H9 (cell line): ENCODE results near the gene SPDYA. TPM values are rescaled to one million over a fixed set of nuclear protein-coding genes. Genes with fewer than 3 reads are reported as not detected.

Source experiments
- DNase-seq: peaks from one replicate; pipeline ENCODE4 v3.0.0-alpha.2; 2017
- H2AFZ ChIP-seq: one replicate; pipeline ENCODE4 v1.6.1; 2013; ENCODE audit warnings: mild to moderate bottlenecking, low read length, control low read depth, moderate library complexity
- H2AK5ac ChIP-seq: 2 replicates; pipeline ENCODE4 v1.6.1; 2013; ENCODE audit warnings: low read length, control low read depth, mixed read lengths; ENCODE audit not compliant: insufficient read length
- H2BK120ac ChIP-seq: one replicate; pipeline ENCODE4 v1.6.1; 2013; ENCODE audit warnings: low read depth, mild to moderate bottlenecking, low read length, control low read depth, inconsistent platforms; ENCODE audit not compliant: poor library complexity, severe bottlenecking
- H2BK12ac ChIP-seq: 2 replicates; pipeline ENCODE4 v1.6.1; 2013; ENCODE audit warnings: low read length, control low read depth, mixed read lengths, low read depth; ENCODE audit not compliant: insufficient read length
- H2BK15ac ChIP-seq: 2 replicates; pipeline ENCODE4 v1.6.1; 2013; ENCODE audit warnings: low read depth, low read length, control low read depth
- H2BK20ac ChIP-seq: one replicate; pipeline ENCODE4 v1.6.1; 2013; ENCODE audit warnings: low read depth, mild to moderate bottlenecking, low read length, control low read depth, inconsistent platforms; ENCODE audit not compliant: poor library complexity, severe bottlenecking
- H2BK5ac ChIP-seq: 2 replicates; pipeline ENCODE4 v1.6.1; 2013; ENCODE audit warnings: low read length, control low read depth, mixed read lengths; ENCODE audit not compliant: insufficient read length
- H3K14ac ChIP-seq: 2 replicates; pipeline ENCODE4 v1.6.1; 2013; ENCODE audit warnings: low read length, control low read depth; ENCODE audit not compliant: insufficient read depth
- H3K18ac ChIP-seq: 2 replicates; pipeline ENCODE4 v1.6.1; 2013; ENCODE audit warnings: low read depth, mild to moderate bottlenecking, mixed read lengths, low read length, control low read depth; ENCODE audit not compliant: insufficient read length
- H3K23ac ChIP-seq: 2 replicates; pipeline ENCODE4 v1.6.1; 2013; ENCODE audit warnings: low read length, control low read depth, mixed read lengths, low read depth; ENCODE audit not compliant: insufficient read length
- H3K23me2 ChIP-seq: 2 replicates; pipeline ENCODE4 v1.6.1; 2013; ENCODE audit warnings: low read depth, mild to moderate bottlenecking, mixed read lengths, low read length, control low read depth; ENCODE audit not compliant: insufficient read length, poor library complexity, severe bottlenecking
- H3K27ac ChIP-seq: 2 replicates; pipeline ENCODE4 v1.5.1; 2013; ENCODE audit warnings: low read length, control low read depth, mixed read lengths, low read depth; ENCODE audit not compliant: insufficient read length
- H3K27me3 ChIP-seq: 2 replicates; pipeline ENCODE4 v1.6.1; 2013; ENCODE audit warnings: low read length, control low read depth, inconsistent platforms; ENCODE audit not compliant: insufficient read depth
- H3K4ac ChIP-seq: 2 replicates; pipeline ENCODE4 v1.6.1; 2013; ENCODE audit warnings: low read depth, mild to moderate bottlenecking, control low read depth, inconsistent platforms, low read length, moderate library complexity
- H3K4me1 ChIP-seq: 2 replicates; pipeline ENCODE4 v1.6.1; 2013; ENCODE audit warnings: low read length, control low read depth, inconsistent platforms; ENCODE audit not compliant: insufficient read depth
- H3K4me2 ChIP-seq: 2 replicates; pipeline ENCODE4 v1.6.1; 2013; ENCODE audit warnings: low read length, control low read depth, mixed read lengths; ENCODE audit not compliant: insufficient read length, insufficient read depth
- H3K56ac ChIP-seq: 2 replicates; pipeline ENCODE4 v1.6.1; 2013; ENCODE audit warnings: low read depth, mild to moderate bottlenecking, mixed read lengths, low read length, control low read depth; ENCODE audit not compliant: insufficient read length
- H3K79me1 ChIP-seq: 2 replicates; pipeline ENCODE4 v1.6.1; 2013; ENCODE audit warnings: low read depth, mild to moderate bottlenecking, moderate library complexity, low read length, control low read depth, inconsistent platforms; ENCODE audit not compliant: insufficient read depth, poor library complexity, severe bottlenecking
- H3K79me2 ChIP-seq: 2 replicates; pipeline ENCODE4 v1.6.1; 2013; ENCODE audit warnings: low read length, control low read depth, inconsistent platforms; ENCODE audit not compliant: insufficient read depth
- H3K9ac ChIP-seq: 2 replicates; pipeline ENCODE4 v1.6.1; 2013; ENCODE audit warnings: low read length, control low read depth, mixed read lengths; ENCODE audit not compliant: insufficient read length; ENCODE audit errors: extremely low read depth
- H3K9me3 ChIP-seq: one replicate; pipeline ENCODE4 v1.6.1; 2013; ENCODE audit warnings: low read depth, low read length, inconsistent platforms; ENCODE audit not compliant: control insufficient read depth
- H3T11ph ChIP-seq: one replicate; pipeline ENCODE4 v1.6.1; 2013; ENCODE audit warnings: mild to moderate bottlenecking, low read length, control low read depth, inconsistent platforms
- H4K20me1 ChIP-seq: one replicate; pipeline ENCODE4 v1.6.1; 2013; ENCODE audit not compliant: control insufficient read depth, insufficient read length, insufficient read depth
- H4K5ac ChIP-seq: 2 replicates; pipeline ENCODE4 v1.6.1; 2013; ENCODE audit warnings: low read depth, mild to moderate bottlenecking, mixed read lengths, low read length, control low read depth; ENCODE audit not compliant: insufficient read length
- H4K8ac ChIP-seq: replicated peaks from 2 replicates; pipeline ENCODE4 v1.6.1; 2013; ENCODE audit warnings: low read length, control low read depth, mixed read lengths, low read depth; ENCODE audit not compliant: insufficient read length
- H4K91ac ChIP-seq: 2 replicates; pipeline ENCODE4 v1.6.1; 2013; ENCODE audit warnings: low read depth, mild to moderate bottlenecking, moderate library complexity, mixed read lengths, low read length, control low read depth; ENCODE audit not compliant: insufficient read length
- H3K27ac Mint-ChIP-seq, 3 experiments: 2 replicates in 2 of 3; 3 replicates in 1 of 3; pipeline ENCODE4 v1.8.0; 2020 to 2021; ENCODE audit warnings: mixed read lengths in 3 of 3, mild to moderate bottlenecking in 1 of 3, moderate library complexity in 1 of 3
- H3K27me3 Mint-ChIP-seq: 2 replicates; pipeline ENCODE4 v1.8.0; 2021; ENCODE audit warnings: low read depth, mild to moderate bottlenecking, moderate library complexity, mixed read lengths
- H3K36me3 Mint-ChIP-seq, 3 experiments: 2 replicates in 2 of 3; 3 replicates in 1 of 3; pipeline ENCODE4 v1.8.0; 2020 to 2021; ENCODE audit warnings: low read depth in 3 of 3, mixed read lengths in 3 of 3; ENCODE audit not compliant: insufficient read depth in 1 of 3
- H3K4me1 Mint-ChIP-seq, 2 experiments: 2 replicates each; pipeline ENCODE4 v1.8.0; 2020; ENCODE audit warnings: mixed read lengths in 2 of 2
- H3K4me3 Mint-ChIP-seq, 2 experiments: 2 replicates in 1 of 2; 3 replicates in 1 of 2; pipeline ENCODE4 v1.8.0; 2020 to 2021; ENCODE audit warnings: mild to moderate bottlenecking in 2 of 2, mixed read lengths in 2 of 2, moderate library complexity in 1 of 2
- H3K9me3 Mint-ChIP-seq, 2 experiments: 2 replicates in 1 of 2; 3 replicates in 1 of 2; pipeline ENCODE4 v1.8.0; 2020; ENCODE audit warnings: mild to moderate bottlenecking in 2 of 2, mixed read lengths in 2 of 2, moderate library complexity in 1 of 2
- WGBS: extraction: QIAGEN DNeasy Blood & Tissue Kit; methylation state at CpG from one replicate; pipeline ENCODE4 v1.1.7; 2013; ENCODE audit warnings: missing lambda C conversion rate, low lambda C conversion rate, mixed read lengths; ENCODE audit not compliant: insufficient read length; ENCODE audit errors: extremely low coverage; 5-methylcytosine and 5-hydroxymethylcytosine counted together
- total RNA-seq: library from RNA; stranded (reverse); gene quantifications from 2 replicates; pipeline ENCODE4 v1.2.1, GENCODE V29; 2021
- TF ChIP-seq, protein P1 (sequence below): fragments of 200-600 bp; sonication (generic); conservative IDR thresholded peaks from 3 replicates; pipeline ENCODE4 v1.8.0; 2021; ENCODE audit warnings: antibody characterized with exemption, mild to moderate bottlenecking

SPDYA gene
- total RNA-seq, 1 experiment from 2014 or later: 0.52 TPM

DNA sequence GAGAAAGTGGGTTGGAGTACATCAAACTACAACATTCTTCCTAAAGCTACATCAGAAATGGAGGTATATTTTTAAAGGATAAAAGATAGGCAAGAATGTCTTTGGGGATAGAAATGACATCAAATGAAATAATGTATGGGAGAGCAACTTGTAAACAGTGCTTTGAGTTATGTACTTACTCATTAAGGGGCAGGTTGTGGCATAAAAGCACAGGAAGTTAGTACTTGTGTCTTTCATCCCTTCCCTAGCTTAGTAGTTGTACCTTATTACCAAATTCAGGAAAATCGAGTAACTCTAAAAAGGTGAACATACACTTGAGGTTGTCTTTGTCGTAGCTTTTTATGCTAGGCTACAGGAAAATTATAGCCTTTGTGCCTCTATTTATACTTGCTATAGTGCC is 30.1 kb upstream of the SPDYA start:
- Histone ChIP-seq H3K4me2 (no peak overlapping the region), H3K9me3 (no peaks in the 10 kb centered on the region), H3K4me1 (no peaks in the 10 kb centered on the region), H3K23me2 (no peaks in the 10 kb centered on the region), H2BK20ac (no peak overlapping the region), H3K9ac (no peak overlapping the region), H3T11ph (no peak overlapping the region), H4K91ac (no peak overlapping the region), H3K23ac (no peak overlapping the region), H3K79me2 (peaks cover under 1% of the 10 kb centered on the region; the same call in 1 of the 2 replicates), H4K20me1 (no peaks in the 10 kb centered on the region), H2BK15ac (no peak overlapping the region), H3K14ac (no peak overlapping the region), H3K18ac (no peak overlapping the region), H3K56ac (no peak overlapping the region), H3K27ac (no peak overlapping the region), H2AFZ (no peak overlapping the region), H2BK5ac (no peak overlapping the region), H3K79me1 (peaks cover 1% of the 10 kb centered on the region), H3K4ac (no peak overlapping the region), H4K8ac (no peak overlapping the region), H4K5ac (no peak overlapping the region), H2BK12ac (no peak overlapping the region), H2BK120ac (no peak overlapping the region), H3K27me3 (no peaks in the 10 kb centered on the region), H2AK5ac (no peak overlapping the region)
- WGBS: no CpG with 5 or more reads among the region's 2 CpGs
- Mint-ChIP-seq H3K36me3 (peaks cover 24 to 69% (median 65%) of the 10 kb centered on the region in 3 experiments; a peak in 6 of 7 replicates), H3K27me3 (no peaks in the 10 kb centered on the region), H3K27ac (no peak overlapping the region), H3K9me3 (no peaks in the 10 kb centered on the region), H3K4me3 (no peak overlapping the region), H3K4me1 (0 out of 4 replicates have a peak, but pooled peaks cover 0 to 3% of the 10 kb centered on the region in 2 experiments)
- DNase-seq: no peak
- TF ChIP-seq, protein P1, sequence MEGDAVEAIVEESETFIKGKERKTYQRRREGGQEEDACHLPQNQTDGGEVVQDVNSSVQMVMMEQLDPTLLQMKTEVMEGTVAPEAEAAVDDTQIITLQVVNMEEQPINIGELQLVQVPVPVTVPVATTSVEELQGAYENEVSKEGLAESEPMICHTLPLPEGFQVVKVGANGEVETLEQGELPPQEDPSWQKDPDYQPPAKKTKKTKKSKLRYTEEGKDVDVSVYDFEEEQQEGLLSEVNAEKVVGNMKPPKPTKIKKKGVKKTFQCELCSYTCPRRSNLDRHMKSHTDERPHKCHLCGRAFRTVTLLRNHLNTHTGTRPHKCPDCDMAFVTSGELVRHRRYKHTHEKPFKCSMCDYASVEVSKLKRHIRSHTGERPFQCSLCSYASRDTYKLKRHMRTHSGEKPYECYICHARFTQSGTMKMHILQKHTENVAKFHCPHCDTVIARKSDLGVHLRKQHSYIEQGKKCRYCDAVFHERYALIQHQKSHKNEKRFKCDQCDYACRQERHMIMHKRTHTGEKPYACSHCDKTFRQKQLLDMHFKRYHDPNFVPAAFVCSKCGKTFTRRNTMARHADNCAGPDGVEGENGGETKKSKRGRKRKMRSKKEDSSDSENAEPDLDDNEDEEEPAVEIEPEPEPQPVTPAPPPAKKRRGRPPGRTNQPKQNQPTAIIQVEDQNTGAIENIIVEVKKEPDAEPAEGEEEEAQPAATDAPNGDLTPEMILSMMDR: no peak
